ENCODE data around the gene LLCFC1. TPM values are rescaled to one million over a fixed set of nuclear protein-coding genes. Genes with fewer than 3 reads are reported as not detected.
"Not testable (repeated sequence)": the region's sequence is repeated elsewhere in the genome, so short reads cannot be mapped to it uniquely, and the experiment has no call there.

LLCFC1 gene
- total RNA-seq, 1 experiment from 2014 or later: not detected

DNA sequence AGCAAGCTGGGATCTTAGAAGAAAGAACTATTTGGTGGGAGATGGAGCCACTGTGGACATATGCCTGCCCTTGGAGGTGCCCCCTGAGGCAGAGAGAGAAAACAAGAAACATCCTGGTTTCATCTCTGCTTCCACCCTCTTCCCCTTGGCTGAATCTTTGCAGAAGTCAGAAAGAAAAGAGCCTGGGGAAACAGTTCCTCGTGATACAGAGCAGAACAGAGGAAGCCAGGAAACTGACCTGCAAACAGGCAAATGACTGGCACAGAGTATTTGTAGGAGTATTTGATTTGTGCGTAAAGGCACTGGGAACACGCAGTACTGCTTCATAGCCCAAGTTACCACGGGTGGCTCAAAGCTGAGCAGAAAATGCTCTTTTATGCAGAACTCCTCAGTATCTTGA lies 29.9 kb downstream of the LLCFC1 start:
- no peaks in the 10 kb centered on the region for H3K36me3 ChIP-seq (ENCODE audit: insufficient read depth, low read length, poor library complexity, severe bottlenecking)
- no peak overlapping the region for H3K4me3 ChIP-seq (ENCODE audit: low read depth, low read length, poor library complexity, severe bottlenecking)
- no peaks in the 10 kb centered on the region for H3K4me1 ChIP-seq (ENCODE audit: insufficient read depth, low read length, poor library complexity, severe bottlenecking)
- no peaks in the 10 kb centered on the region for H3K27me3 ChIP-seq (replicated peaks; ENCODE audit: insufficient read depth, low read depth, low read length, poor library complexity)
- H3K9me3 ChIP-seq (ENCODE audit: low read depth, low read length, poor library complexity, severe bottlenecking): no peaks in the 10 kb centered on the region
- ChIA-PET CTCF (interaction anchor here (0.7 kb wide), 1 partner anchor 10 kb away, joined by 3 read pairs; no protein-coding TSS in a partner anchor), POLR2A (ENCODE audit: low non-redundant PET) (no interaction called here)
- no peak for DNase-seq (ENCODE audit: low spot score)
- no peak for TF ChIP-seq EZH2 (IDR thresholded peaks at IDR 0.05; ENCODE audit: borderline replicate concordance, low read depth, low read length, poor library complexity, severe bottlenecking)
- TF ChIP-seq, protein P1, sequence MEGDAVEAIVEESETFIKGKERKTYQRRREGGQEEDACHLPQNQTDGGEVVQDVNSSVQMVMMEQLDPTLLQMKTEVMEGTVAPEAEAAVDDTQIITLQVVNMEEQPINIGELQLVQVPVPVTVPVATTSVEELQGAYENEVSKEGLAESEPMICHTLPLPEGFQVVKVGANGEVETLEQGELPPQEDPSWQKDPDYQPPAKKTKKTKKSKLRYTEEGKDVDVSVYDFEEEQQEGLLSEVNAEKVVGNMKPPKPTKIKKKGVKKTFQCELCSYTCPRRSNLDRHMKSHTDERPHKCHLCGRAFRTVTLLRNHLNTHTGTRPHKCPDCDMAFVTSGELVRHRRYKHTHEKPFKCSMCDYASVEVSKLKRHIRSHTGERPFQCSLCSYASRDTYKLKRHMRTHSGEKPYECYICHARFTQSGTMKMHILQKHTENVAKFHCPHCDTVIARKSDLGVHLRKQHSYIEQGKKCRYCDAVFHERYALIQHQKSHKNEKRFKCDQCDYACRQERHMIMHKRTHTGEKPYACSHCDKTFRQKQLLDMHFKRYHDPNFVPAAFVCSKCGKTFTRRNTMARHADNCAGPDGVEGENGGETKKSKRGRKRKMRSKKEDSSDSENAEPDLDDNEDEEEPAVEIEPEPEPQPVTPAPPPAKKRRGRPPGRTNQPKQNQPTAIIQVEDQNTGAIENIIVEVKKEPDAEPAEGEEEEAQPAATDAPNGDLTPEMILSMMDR (conservative IDR thresholded peaks at IDR 0.05; ENCODE audit: low read depth, low read length): no peak
- intact Hi-C loops (cut with micrococcal nuclease; ENCODE audit: unreplicated experiment): no loop called here
- no peak overlapping the region for H3K27ac ChIP-seq (ENCODE audit: low read depth, low read length, poor library complexity, severe bottlenecking)
- BruUV-seq (replicated peaks): no TSS peak

GRCh38 chr7:142974626-142975025 lies 35.3 kb downstream of the LLCFC1 start:
- Histone ChIP-seq H3K27me3 (replicated peaks; ENCODE audit: insufficient read depth, low read depth, low read length, poor library complexity) (peaks cover 4% of the 10 kb centered on the region), H3K27ac (ENCODE audit: low read depth, low read length, poor library complexity, severe bottlenecking) (no peak overlapping the region), H3K9me3 (ENCODE audit: low read depth, low read length, poor library complexity, severe bottlenecking) (no peaks in the 10 kb centered on the region), H3K36me3 (ENCODE audit: insufficient read depth, low read length, poor library complexity, severe bottlenecking) (no peaks in the 10 kb centered on the region), H3K4me1 (ENCODE audit: insufficient read depth, low read length, poor library complexity, severe bottlenecking) (no peaks in the 10 kb centered on the region), H3K4me3 (ENCODE audit: low read depth, low read length, poor library complexity, severe bottlenecking) (no peak overlapping the region)
- intact Hi-C loops (cut with micrococcal nuclease; ENCODE audit: unreplicated experiment): no loop called here
- ChIA-PET CTCF (no interaction called here), POLR2A (ENCODE audit: low non-redundant PET) (no interaction called here)
- no peak for DNase-seq (ENCODE audit: low spot score)
- no peak for TF ChIP-seq EZH2 (IDR thresholded peaks at IDR 0.05; ENCODE audit: borderline replicate concordance, low read depth, low read length, poor library complexity, severe bottlenecking)
- TF ChIP-seq, protein P1 (conservative IDR thresholded peaks at IDR 0.05; ENCODE audit: low read depth, low read length): no peak
- no TSS peak for BruUV-seq (replicated peaks)

DNA sequence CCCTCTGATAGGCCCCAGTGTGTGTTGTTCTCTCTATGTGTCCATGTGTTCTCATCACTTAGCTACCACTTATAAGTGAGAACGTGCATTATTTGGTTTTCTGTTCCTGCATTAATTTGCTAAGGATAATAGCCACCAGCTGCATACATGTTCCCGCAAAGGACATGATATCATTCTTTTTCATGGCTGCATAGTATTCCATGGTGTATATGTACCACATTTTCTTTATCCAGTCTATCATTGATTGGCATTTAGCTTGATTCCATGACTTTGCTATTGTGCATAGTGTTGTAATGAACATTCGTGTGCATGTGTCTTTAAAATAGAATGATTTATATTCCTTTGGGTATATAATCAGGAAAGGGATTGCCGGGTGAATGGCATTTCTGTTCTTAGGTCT lies 39.1 kb downstream of the LLCFC1 start:
- H3K4me1 ChIP-seq (ENCODE audit: insufficient read depth, low read length, poor library complexity, severe bottlenecking); BruUV-seq (replicated peaks); H3K4me3 ChIP-seq (ENCODE audit: low read depth, low read length, poor library complexity, severe bottlenecking); H3K36me3 ChIP-seq (ENCODE audit: insufficient read depth, low read length, poor library complexity, severe bottlenecking); POLR2A ChIA-PET (ENCODE audit: low non-redundant PET); H3K27me3 ChIP-seq (replicated peaks; ENCODE audit: insufficient read depth, low read depth, low read length, poor library complexity); intact Hi-C loops (cut with micrococcal nuclease; ENCODE audit: unreplicated experiment); DNase-seq (ENCODE audit: low spot score); H3K9me3 ChIP-seq (ENCODE audit: low read depth, low read length, poor library complexity, severe bottlenecking); H3K27ac ChIP-seq (ENCODE audit: low read depth, low read length, poor library complexity, severe bottlenecking): not testable (repeated sequence)
- CTCF ChIA-PET: interaction anchor here (0.7 kb wide), 1 partner anchor 167 kb away, joined by 3 read pairs; no protein-coding TSS in a partner anchor

DNA sequence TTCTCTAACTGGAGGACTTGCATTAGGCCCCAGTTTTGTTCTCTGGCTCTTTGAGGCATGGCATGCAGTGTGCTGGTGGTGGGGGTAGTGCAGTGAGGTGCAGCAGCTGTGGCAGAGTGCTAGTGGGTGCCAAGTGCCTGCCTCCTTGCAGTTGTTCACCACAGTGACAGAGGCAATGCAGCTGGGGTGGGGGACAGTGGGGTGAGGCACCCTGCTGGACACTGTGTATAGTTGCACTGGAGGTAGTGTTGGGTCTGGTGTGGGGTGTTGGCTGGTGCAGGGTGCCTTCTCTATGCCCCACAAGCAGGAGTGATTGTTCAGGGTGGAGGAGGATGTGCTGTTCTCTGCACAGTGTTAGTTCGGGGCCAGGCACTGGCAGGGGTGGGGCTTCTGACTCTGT lies 44.5 kb downstream of the LLCFC1 start:
- intact Hi-C loops (cut with micrococcal nuclease; ENCODE audit: unreplicated experiment): no loop called here
- BruUV-seq (replicated peaks): no TSS peak
- H3K4me3 ChIP-seq (ENCODE audit: low read depth, low read length, poor library complexity, severe bottlenecking): no peak overlapping the region
- no peaks in the 10 kb centered on the region for H3K9me3 ChIP-seq (ENCODE audit: low read depth, low read length, poor library complexity, severe bottlenecking)
- no peaks in the 10 kb centered on the region for H3K4me1 ChIP-seq (ENCODE audit: insufficient read depth, low read length, poor library complexity, severe bottlenecking)
- H3K27me3 ChIP-seq (replicated peaks; ENCODE audit: insufficient read depth, low read depth, low read length, poor library complexity): no peaks in the 10 kb centered on the region
- ChIA-PET CTCF (no interaction called here), POLR2A (ENCODE audit: low non-redundant PET) (no interaction called here)
- DNase-seq (ENCODE audit: low spot score): no peak
- no peaks in the 10 kb centered on the region for H3K36me3 ChIP-seq (ENCODE audit: insufficient read depth, low read length, poor library complexity, severe bottlenecking)
- H3K27ac ChIP-seq (ENCODE audit: low read depth, low read length, poor library complexity, severe bottlenecking): no peak overlapping the region
- no peak for TF ChIP-seq EZH2 (IDR thresholded peaks at IDR 0.05; ENCODE audit: borderline replicate concordance, low read depth, low read length, poor library complexity, severe bottlenecking)
- TF ChIP-seq, protein P1 (conservative IDR thresholded peaks at IDR 0.05; ENCODE audit: low read depth, low read length): no peak
